Urinary bladder (tissue), 4 donors: ENCODE results near the gene TNN. TPM values are rescaled to one million over a fixed set of nuclear protein-coding genes. Genes with fewer than 3 reads are reported as not detected.

ENCODE experiments used
- DNase-seq: peaks from one replicate; pipeline ENCODE4 v3.0.0-alpha.2; 2015; ENCODE audit errors: extremely low spot score
- H3K27ac ChIP-seq: one replicate; pipeline ENCODE4 v1.5.1; 2013; ENCODE audit warnings: low read depth, mild to moderate bottlenecking, moderate library complexity
- H3K36me3 ChIP-seq: one replicate; pipeline ENCODE4 v1.6.1; 2013; ENCODE audit warnings: mild to moderate bottlenecking, moderate library complexity; ENCODE audit not compliant: insufficient read depth
- H3K4me1 ChIP-seq: one replicate; pipeline ENCODE4 v1.6.1; 2013; ENCODE audit warnings: mild to moderate bottlenecking, moderate library complexity; ENCODE audit not compliant: insufficient read depth
- H3K4me3 ChIP-seq: one replicate; pipeline ENCODE4 v1.5.1; 2013; ENCODE audit warnings: low read depth, low read length
- WGBS: extraction: QIAGEN DNeasy Blood & Tissue Kit; methylation state at CpG from one replicate; pipeline ENCODE4 v1.1.7; 2013; 5-methylcytosine and 5-hydroxymethylcytosine counted together
- polyA plus RNA-seq: library from polyadenylated mRNA; stranded (reverse); fragments of 200-250 nt; gene quantifications from one replicate; pipeline ENCODE4 v1.2.3, GENCODE V29; 2013
- small RNA-seq: library from RNA; depleted of rRNA; stranded (forward); fragments of <200 nt; gene quantifications from one replicate; pipeline ENCODE3, GENCODE V24; 2014
- total RNA-seq: library from RNA; depleted of rRNA; stranded (reverse); fragments of >200 nt; gene quantifications from one replicate; pipeline ENCODE4 v1.2.3, GENCODE V29; 2014
- donor health status: healthy with polysubstance abuse.
- donor health status: healthy.

The TNN gene
- total and polyA plus RNA-seq, 2 donors, result 0.03 to 2.2 TPM

- peak overlapping the region; percentile 89 for H3K27ac ChIP-seq
- WGBS, result 24% methylated on average over 7 of the region's 7 CpGs
- H3K4me1 ChIP-seq, result no peaks in the 10 kb centered on the region
- no peak for DNase-seq
- H3K4me3 ChIP-seq, result peak overlapping the region; percentile 66
- H3K36me3 ChIP-seq, result no peaks in the 10 kb centered on the region
Measured at GRCh38 chr1:175191659-175192058, 124.0 kb downstream of the TNN start.

GRCh38 chr1:175192111-175192629, 124.5 kb downstream of the TNN start:
- H3K4me1 ChIP-seq, result no peaks in the 10 kb centered on the region
- H3K4me3 ChIP-seq, result peak overlapping the region; percentile 66
- under 1% methylated on average over 17 of the region's 17 CpGs for WGBS
- peak overlapping the region; percentile 89 for H3K27ac ChIP-seq
- DNase-seq, result no peak
- H3K36me3 ChIP-seq, result no peaks in the 10 kb centered on the region

- H3K4me3 ChIP-seq, result peak within 1 kb of the TSS; percentile 66
- 4% methylated on average over 62 of the region's 62 CpGs for WGBS
- H3K27ac ChIP-seq, result peak within 1 kb of the TSS; percentile 89
- DNase-seq, result no peak
- no peaks in the 10 kb centered on the region for H3K4me1 ChIP-seq
- no peaks in the 10 kb centered on the region for H3K36me3 ChIP-seq
Measured at GRCh38 chr1:175192630-175193526, 125.2 kb downstream of the TNN start, which contains the start of gene KIAA0040. KIAA0040 (minus strand) TSS chr1:175192776; CDS start chr1:175161013, 31,763 bp downstream.

GRCh38 chr1:175193527-175193910, 125.9 kb downstream of the TNN start:
- no peak for DNase-seq
- no peaks in the 10 kb centered on the region for H3K36me3 ChIP-seq
- peak overlapping the region; percentile 78 for H3K27ac ChIP-seq
- WGBS, result 64% methylated on average over 4 of the region's 4 CpGs
- H3K4me1 ChIP-seq, result no peaks in the 10 kb centered on the region
- H3K4me3 ChIP-seq, result no peak overlapping the region

- 0% methylated on average over 1 of the region's 1 CpG for WGBS
- Histone ChIP-seq H3K4me3 (no peak overlapping the region), H3K4me1 (no peaks in the 10 kb centered on the region), H3K36me3 (no peaks in the 10 kb centered on the region), H3K27ac (no peak overlapping the region)
- no peak for DNase-seq
Measured at GRCh38 chr1:175195281-175195680, 127.6 kb downstream of the TNN start.

GRCh38 chr1:175195798-175196197, 128.2 kb downstream of the TNN start:
- DNase-seq, result no peak
- 57% methylated on average over 3 of the region's 3 CpGs for WGBS
- H3K36me3 ChIP-seq, result no peaks in the 10 kb centered on the region
- H3K4me3 ChIP-seq, result no peak overlapping the region
- H3K4me1 ChIP-seq, result no peaks in the 10 kb centered on the region
- no peak overlapping the region for H3K27ac ChIP-seq

GRCh38 chr1:175197531-175197930, 129.9 kb downstream of the TNN start:
- 77% methylated on average over 2 of the region's 2 CpGs for WGBS
- H3K27ac ChIP-seq, result no peak overlapping the region
- H3K4me1 ChIP-seq, result no peaks in the 10 kb centered on the region
- DNase-seq, result no peak
- no peaks in the 10 kb centered on the region for H3K36me3 ChIP-seq
- H3K4me3 ChIP-seq, result no peak overlapping the region

Small RNAs within 50 kb of the gene (small RNA-seq; reads per million reads assigned to genes)
- not detected for gene RF00019

Other genes starting within 250 kb of the TNN start
- 149 TPM for gene CACYBP, start 67.9 kb upstream of the TNN start, total RNA-seq
- 89.2 TPM for gene CACYBP, start 67.9 kb upstream of the TNN start, polyA plus RNA-seq
- 57.4 TPM for gene MRPS14, start 44.4 kb upstream of the TNN start, total RNA-seq
- gene MRPS14, start 44.4 kb upstream of the TNN start, polyA plus RNA-seq, result 32.9 TPM
- 9.3 TPM for gene KIAA0040, start 124.9 kb downstream of the TNN start, total RNA-seq
- gene KIAA0040, start 124.9 kb downstream of the TNN start, polyA plus RNA-seq, result 22.0 TPM